Measurements from ENCODE around the gene EVI2A. TPM values are rescaled to one million over a fixed set of nuclear protein-coding genes. Genes with fewer than 3 reads are reported as not detected.
"Not testable (repeated sequence)": the region's sequence is repeated elsewhere in the genome, so short reads cannot be mapped to it uniquely, and the experiment has no call there.

The EVI2A gene
- total RNA-seq, 4 donors from 2014 or later, result 2.5 to 10.6 (median 4.3) TPM

- H3K27ac ChIP-seq (replicated peaks in 1 of 4), result no peak overlapping the region
These were observed 29.6 kb downstream of the EVI2A start for GRCh38 chr17:31291820-31292219.

GRCh38 chr17:31289790-31290189 is 31.6 kb downstream of the EVI2A start:
- WGBS, result 74% methylated on average over 3 of the region's 3 CpGs
- H3K36me3 ChIP-seq, result peaks cover 0 to 14% (median 7%) of the 10 kb centered on the region in 4 donors
- no peaks in the 10 kb centered on the region for H3K4me1 ChIP-seq
- no peak for TF ChIP-seq EP300 (IDR thresholded peaks at IDR 0.05)
- no peaks in the 10 kb centered on the region for H3K9me3 ChIP-seq
- intact Hi-C loops (cut with DNase I), result no loop called here
- no peak overlapping the region for H3K27ac ChIP-seq (replicated peaks in 1 of 4)
- DNase-seq (ENCODE audit: extremely low spot score), result no peak
- H3K4me3 ChIP-seq, result no peak overlapping the region
- no peaks in the 10 kb centered on the region for H3K27me3 ChIP-seq

More at GRCh38 chr17:31291820-31292219, 29.6 kb downstream of the EVI2A start:
- intact Hi-C loops (cut with DNase I), result no loop called here
- no peak for DNase-seq (ENCODE audit: extremely low spot score)
- Histone ChIP-seq H3K4me1 (no peaks in the 10 kb centered on the region), H3K4me3 (no peak overlapping the region), H3K36me3 (peaks cover 0 to 12% (median 7%) of the 10 kb centered on the region in 4 donors), H3K27me3 (no peaks in the 10 kb centered on the region), H3K9me3 (no peaks in the 10 kb centered on the region)
- TF ChIP-seq POLR2A (IDR thresholded peaks at IDR 0.05; ENCODE audit: low read depth) (no peak), EP300 (IDR thresholded peaks at IDR 0.05) (no peak), POLR2AphosphoS5 (IDR thresholded peaks at IDR 0.05) (no peak)

- intact Hi-C loops (cut with DNase I); H3K4me3 ChIP-seq; H3K27ac ChIP-seq (replicated peaks in 1 of 4); H3K4me1 ChIP-seq; DNase-seq (ENCODE audit: extremely low spot score); H3K27me3 ChIP-seq; H3K9me3 ChIP-seq: not testable (repeated sequence)
- H3K36me3 ChIP-seq, result peaks cover 0 to 14% (median 8%) of the 10 kb centered on the region in 4 donors
- WGBS, result 100% methylated on average over 1 of the region's 1 CpG
These were observed 33.5 kb downstream of the EVI2A start for GRCh38 chr17:31287932-31288331.

GRCh38 chr17:31286587-31286986 is 34.8 kb downstream of the EVI2A start:
- no peaks in the 10 kb centered on the region for H3K9me3 ChIP-seq
- intact Hi-C loops (cut with DNase I), result no loop called here

GRCh38 chr17:31283841-31284240 is 37.6 kb downstream of the EVI2A start:
- Histone ChIP-seq H3K36me3 (peaks cover 0 to 22% (median 4%) of the 10 kb centered on the region in 4 donors), H3K27me3 (no peaks in the 10 kb centered on the region), H3K4me1 (no peaks in the 10 kb centered on the region), H3K4me3 (no peak overlapping the region), H3K9me3 (no peaks in the 10 kb centered on the region), H3K27ac (replicated peaks in 1 of 4) (no peak overlapping the region)
- intact Hi-C loops (cut with DNase I), result no loop called here
- no peak for DNase-seq (ENCODE audit: extremely low spot score)
- TF ChIP-seq POLR2AphosphoS5 (IDR thresholded peaks at IDR 0.05) (no peak), EP300 (IDR thresholded peaks at IDR 0.05) (no peak), POLR2A (IDR thresholded peaks at IDR 0.05; ENCODE audit: low read depth) (no peak), CTCF (IDR thresholded peaks at IDR 0.05) (no peak)

More at GRCh38 chr17:31286587-31286986, 34.8 kb downstream of the EVI2A start:
- no peak for DNase-seq (ENCODE audit: extremely low spot score)
- Histone ChIP-seq H3K4me1 (no peaks in the 10 kb centered on the region), H3K27me3 (no peaks in the 10 kb centered on the region), H3K36me3 (peaks cover 0 to 11% (median 4%) of the 10 kb centered on the region in 4 donors), H3K4me3 (no peak overlapping the region), H3K27ac (replicated peaks in 1 of 4) (no peak overlapping the region)
- 97% methylated on average over 1 of the region's 1 CpG for WGBS
- TF ChIP-seq EP300 (IDR thresholded peaks at IDR 0.05), result no peak
- no peak for TF ChIP-seq POLR2A (IDR thresholded peaks at IDR 0.05; ENCODE audit: low read depth)
- no peak for TF ChIP-seq CTCF (IDR thresholded peaks at IDR 0.05)
- no peak for TF ChIP-seq POLR2AphosphoS5 (IDR thresholded peaks at IDR 0.05)

GRCh38 chr17:31281061-31281460 is 40.4 kb downstream of the EVI2A start:
- Histone ChIP-seq H3K27ac (replicated peaks in 1 of 4) (no peak overlapping the region), H3K4me1 (no peaks in the 10 kb centered on the region), H3K9me3 (no peaks in the 10 kb centered on the region), H3K4me3 (no peak overlapping the region), H3K36me3 (peaks cover 8 to 36% (median 17%) of the 10 kb centered on the region in 4 donors), H3K27me3 (no peaks in the 10 kb centered on the region)
- WGBS, result 92% methylated on average over 2 of the region's 2 CpGs
- DNase-seq (ENCODE audit: extremely low spot score), result no peak
- intact Hi-C loops (cut with DNase I), result no loop called here
- TF ChIP-seq CTCF (IDR thresholded peaks at IDR 0.05) (no peak), POLR2A (IDR thresholded peaks at IDR 0.05; ENCODE audit: low read depth) (no peak), EP300 (IDR thresholded peaks at IDR 0.05) (no peak), POLR2AphosphoS5 (IDR thresholded peaks at IDR 0.05) (no peak)

Data from esophagus muscularis mucosa (tissue), 4 donors.